Stomach (tissue), 9 donors: ENCODE results near the gene ADCY6. TPM values are rescaled to one million over a fixed set of nuclear protein-coding genes. Genes with fewer than 3 reads are reported as not detected.

Experiments used
- DNase-seq, 2 donors: peaks; one replicate each; pipeline versions ENCODE4 v3.0.0 to v3.0.0-alpha.2; 2013 to 2019
- H3K27ac ChIP-seq, 5 donors: fragments of 200-600 bp in 4 of 5; sonication (generic) in 4 of 5; one replicate each; pipeline ENCODE4 v1.5.1; 2013 to 2019; ENCODE audit warnings: mild to moderate bottlenecking in 1 of 5, moderate library complexity in 1 of 5
- H3K27me3 ChIP-seq, 3 donors: fragments of 200-600 bp; sonication (generic); one replicate each; pipeline ENCODE4 v1.5.1; 2017 to 2019; ENCODE audit warnings: mixed run types in 1 of 3
- H3K36me3 ChIP-seq, 4 donors: fragments of 200-600 bp; sonication (generic); 1 replicate in 3 of 4; 2 replicates in 1 of 4; pipeline ENCODE4 v1.5.1; 2016 to 2019
- H3K4me1 ChIP-seq, 4 donors: fragments of 200-600 bp; sonication (generic); one replicate each; pipeline ENCODE4 v1.5.1; 2016 to 2019
- H3K4me3 ChIP-seq, 4 donors: fragments of 200-600 bp; sonication (generic) in 3 of 4; one replicate each; pipeline ENCODE4 v1.5.1; 2016 to 2019; ENCODE audit warnings: mild to moderate bottlenecking in 1 of 4
- H3K9me3 ChIP-seq, 4 donors: fragments of 200-600 bp; sonication (generic); one replicate each; pipeline ENCODE4 v1.5.1; 2016 to 2019
- CTCF ChIP-seq, 7 experiments: fragments of 450-650 bp in 4 of 7; fragments of 200-600 bp in 3 of 7; sonication (generic) in 3 of 7; IDR thresholded peaks; one replicate each; pipeline ENCODE4 v1.5.1; 2016 to 2019; ENCODE audit warnings: antibody characterized with exemption in 7 of 7, control low read depth in 2 of 7, mild to moderate bottlenecking in 1 of 7
- EP300 ChIP-seq: sonication (generic); formaldehyde crosslinking; IDR thresholded peaks from one replicate; pipeline ENCODE4 v1.6.1; 2017; ENCODE audit warnings: antibody characterized with exemption
- POLR2A ChIP-seq, 4 donors: fragments of 450-650 bp; IDR thresholded peaks; one replicate each; pipeline ENCODE4 v1.6.1; 2016; ENCODE audit warnings: antibody characterized with exemption in 4 of 4, control low read depth in 2 of 4, mild to moderate bottlenecking in 1 of 4, moderate library complexity in 1 of 4
- POLR2AphosphoS5 ChIP-seq, 3 donors: sonication (generic); formaldehyde crosslinking; IDR thresholded peaks; one replicate each; pipeline ENCODE4 v1.6.1; 2016; ENCODE audit warnings: antibody characterized with exemption in 3 of 3
- WGBS, 5 donors: extraction: QIAGEN DNeasy Blood & Tissue Kit in 3 of 5; methylation state at CpG; one replicate each; pipeline versions ENCODE4 v1.1.5 to v1.1.7; 2013 to 2018; 5-methylcytosine and 5-hydroxymethylcytosine counted together
- intact Hi-C: fragments of 100-400 bp; cut with DNase I; formaldehyde crosslinking; loops from one replicate; pipeline ENCODE4 v1.15.1; 2023; ENCODE audit warnings: low total_unique reads
- polyA plus RNA-seq, 3 donors: library from polyadenylated mRNA; stranded (reverse); fragments of 200-250 nt; gene quantifications; one replicate each; pipeline ENCODE4 v1.2.3, GENCODE V29; 2013
- total RNA-seq, 5 donors: library from RNA; depleted of rRNA; stranded (reverse); fragments of >200 nt; gene quantifications; one replicate each; pipeline versions ENCODE4 v1.1.0 to v1.2.3, GENCODE V29; 2014 to 2016
- donor health status: healthy with polysubstance abuse.
- donor health status: Bipolar disorder and iron deficiency.
- donor health status: healthy.

Gene ADCY6
- total and polyA plus RNA-seq, 8 donors = 5.8 to 432 (median 41.3) TPM

- H3K4me1 ChIP-seq = peaks cover 7 to 29% (median 19%) of the 10 kb centered on the region in 4 donors
- H3K27me3 ChIP-seq = no peaks in the 10 kb centered on the region
- DNase-seq = no peak
- no peak overlapping the region for H3K27ac ChIP-seq
- peaks cover 41 to 89% (median 88%) of the 10 kb centered on the region in 4 donors for H3K36me3 ChIP-seq
- 87 to 94% (median 93%) methylated on average over 8 to 9 of the region's 9 CpGs for WGBS, 5 donors
- no peak overlapping the region for H3K4me3 ChIP-seq
- intact Hi-C loops = no loop called here
- no peak for TF ChIP-seq POLR2A (IDR thresholded peaks at IDR 0.05)
- TF ChIP-seq CTCF (IDR thresholded peaks at IDR 0.05) = no peak
- no peaks in the 10 kb centered on the region for H3K9me3 ChIP-seq
Observed at GRCh38 chr12:48768736-48769135, 20.2 kb downstream of the ADCY6 start.

GRCh38 chr12:48768147-48768546 is 20.7 kb downstream of the ADCY6 start:
- intact Hi-C loops = no loop called here
- Histone ChIP-seq H3K27ac (no peak overlapping the region), H3K9me3 (no peaks in the 10 kb centered on the region), H3K27me3 (no peaks in the 10 kb centered on the region), H3K4me3 (no peak overlapping the region), H3K4me1 (peaks cover 7 to 29% (median 19%) of the 10 kb centered on the region in 4 donors), H3K36me3 (peaks cover 35 to 83% (median 82%) of the 10 kb centered on the region in 4 donors)
- DNase-seq = no peak
- 81 to 95% (median 86%) methylated on average over 2 of the region's 2 CpGs for WGBS, 5 donors
- no peak for TF ChIP-seq POLR2A (IDR thresholded peaks at IDR 0.05)

- WGBS, 5 donors = 73 to 84% (median 76%) methylated on average over 6 of the region's 6 CpGs
- H3K4me3 ChIP-seq = no peak overlapping the region
- TF ChIP-seq EP300 (no peak), POLR2A (IDR thresholded peaks at IDR 0.05) (no peak), CTCF (IDR thresholded peaks at IDR 0.05) (no peak), POLR2AphosphoS5 (IDR thresholded peaks at IDR 0.05) (no peak)
- peaks cover 29 to 77% (median 76%) of the 10 kb centered on the region in 4 donors for H3K36me3 ChIP-seq
- no peaks in the 10 kb centered on the region for H3K27me3 ChIP-seq
- H3K27ac ChIP-seq = no peak overlapping the region
- DNase-seq = no peak
- H3K4me1 ChIP-seq = peaks cover 7 to 29% (median 19%) of the 10 kb centered on the region in 4 donors
- H3K9me3 ChIP-seq = no peaks in the 10 kb centered on the region
- intact Hi-C loops = no loop called here
Observed at GRCh38 chr12:48767521-48767920, 21.4 kb downstream of the ADCY6 start.

GRCh38 chr12:48767047-48767446 is 21.8 kb downstream of the ADCY6 start:
- Histone ChIP-seq H3K4me3 (no peak overlapping the region), H3K9me3 (no peaks in the 10 kb centered on the region), H3K36me3 (peaks cover 26 to 72% (median 71%) of the 10 kb centered on the region in 4 donors), H3K4me1 (peaks cover 7 to 29% (median 19%) of the 10 kb centered on the region in 4 donors), H3K27ac (peak overlapping the region in 2 of 5 donors; percentile 56 to 60), H3K27me3 (no peaks in the 10 kb centered on the region)
- TF ChIP-seq POLR2AphosphoS5 (IDR thresholded peaks at IDR 0.05) (no peak), CTCF (IDR thresholded peaks at IDR 0.05) (no peak), EP300 (no peak), POLR2A (IDR thresholded peaks at IDR 0.05) (no peak)
- DNase-seq = no peak
- intact Hi-C loops = no loop called here
- 46 to 79% (median 71%) methylated on average over 4 of the region's 4 CpGs for WGBS, 5 donors

GRCh38 chr12:48765753-48766162 is 23.1 kb downstream of the ADCY6 start:
- intact Hi-C loops = no loop called here
- H3K27ac ChIP-seq = peak overlapping the region in 4 of 5 donors; percentile 20 to 60 (median 48)
- WGBS, 5 donors = 43 to 75% (median 62%) methylated on average over 5 of the region's 5 CpGs

More at GRCh38 chr12:48765753-48766162, 23.1 kb downstream of the ADCY6 start:
- peaks cover 14 to 59% (median 58%) of the 10 kb centered on the region in 4 donors for H3K36me3 ChIP-seq
- DNase-seq = peak in 1 of 2 donors; percentile 41
- H3K27me3 ChIP-seq = no peaks in the 10 kb centered on the region
- H3K4me3 ChIP-seq = no peak overlapping the region
- no peaks in the 10 kb centered on the region for H3K9me3 ChIP-seq
- peaks cover 7 to 29% (median 19%) of the 10 kb centered on the region in 4 donors for H3K4me1 ChIP-seq
- TF ChIP-seq POLR2A (IDR thresholded peaks at IDR 0.05) = no peak
- TF ChIP-seq EP300 = no peak
- no peak for TF ChIP-seq POLR2AphosphoS5 (IDR thresholded peaks at IDR 0.05)
- TF ChIP-seq CTCF (IDR thresholded peaks at IDR 0.05) = no peak
